A673 (cell line): ENCODE results near the gene GGT7.

ENCODE experiments used
- CTCF ChIP-seq: fragments of 300-800, 200-600 bp; sonication (generic); conservative IDR thresholded peaks from 2 replicates; pipeline ENCODE4 v1.5.1; 2017; ENCODE audit warnings: low read depth, mild to moderate bottlenecking, antibody characterized with exemption, low read length, moderate library complexity, mixed read lengths
- EZH2 ChIP-seq: fragments of 200-600 bp; sonication (generic); IDR thresholded peaks from 2 replicates; pipeline ENCODE4 v1.6.1; 2017; ENCODE audit warnings: borderline replicate concordance, low read depth, mild to moderate bottlenecking, mixed read lengths, antibody characterized with exemption, low read length; ENCODE audit not compliant: poor library complexity, severe bottlenecking

DNA sequence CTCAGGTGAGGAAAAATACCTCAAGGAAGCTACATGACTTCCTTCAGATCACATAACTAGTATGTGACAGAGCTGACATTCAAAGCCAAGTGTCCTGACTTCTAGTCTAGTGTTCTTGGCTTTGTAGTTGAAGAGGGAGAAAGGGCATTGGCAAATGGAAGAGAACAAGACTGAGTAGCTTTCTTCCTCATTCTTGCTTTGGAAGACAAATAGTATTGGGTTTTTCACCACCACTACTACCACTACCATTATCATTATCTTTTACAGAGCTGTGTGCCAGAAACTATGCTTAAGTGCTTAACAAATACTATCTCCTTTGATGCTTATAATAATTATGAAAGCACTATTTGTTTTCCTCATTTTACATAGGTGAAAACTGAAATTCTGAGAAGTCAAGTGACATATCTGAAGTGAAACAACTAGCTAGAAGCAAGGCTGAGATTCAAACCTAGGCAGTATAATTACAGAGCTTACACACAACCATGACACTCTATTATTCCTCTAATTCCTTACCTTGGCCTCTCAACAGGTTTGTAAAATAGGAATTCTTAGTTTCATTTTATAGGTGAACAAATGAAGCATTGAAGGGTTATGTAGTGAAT is 10.5 kb upstream of the GGT7 start:
- TF ChIP-seq CTCF: no peak
- TF ChIP-seq EZH2: no peak
